GM10266 (cell line): ENCODE results near the gene KLF16.
A peak's percentile ranks its signal among the peaks of the same experiment; 100 is the strongest.

Experiments
- DNase-seq: peaks from one replicate; pipeline ENCODE4 v3.0.0; 2012; ENCODE audit errors: extremely low spot score
- CTCF ChIP-seq: IDR thresholded peaks from 2 replicates; pipeline ENCODE4 v1.5.1; 2012; ENCODE audit warnings: mild to moderate bottlenecking, low read depth; ENCODE audit not compliant: control insufficient read depth, insufficient read depth; ENCODE audit errors: missing control alignments

Gene KLF16

GRCh38 chr19:1825909-1826556 lies 37.3 kb downstream of the KLF16 start:
- TF ChIP-seq CTCF = peak; percentile 89
- peak; percentile 97 for DNase-seq

GRCh38 chr19:1824252-1824622 lies 39.1 kb downstream of the KLF16 start:
- no peak for TF ChIP-seq CTCF
- no peak for DNase-seq

DNA sequence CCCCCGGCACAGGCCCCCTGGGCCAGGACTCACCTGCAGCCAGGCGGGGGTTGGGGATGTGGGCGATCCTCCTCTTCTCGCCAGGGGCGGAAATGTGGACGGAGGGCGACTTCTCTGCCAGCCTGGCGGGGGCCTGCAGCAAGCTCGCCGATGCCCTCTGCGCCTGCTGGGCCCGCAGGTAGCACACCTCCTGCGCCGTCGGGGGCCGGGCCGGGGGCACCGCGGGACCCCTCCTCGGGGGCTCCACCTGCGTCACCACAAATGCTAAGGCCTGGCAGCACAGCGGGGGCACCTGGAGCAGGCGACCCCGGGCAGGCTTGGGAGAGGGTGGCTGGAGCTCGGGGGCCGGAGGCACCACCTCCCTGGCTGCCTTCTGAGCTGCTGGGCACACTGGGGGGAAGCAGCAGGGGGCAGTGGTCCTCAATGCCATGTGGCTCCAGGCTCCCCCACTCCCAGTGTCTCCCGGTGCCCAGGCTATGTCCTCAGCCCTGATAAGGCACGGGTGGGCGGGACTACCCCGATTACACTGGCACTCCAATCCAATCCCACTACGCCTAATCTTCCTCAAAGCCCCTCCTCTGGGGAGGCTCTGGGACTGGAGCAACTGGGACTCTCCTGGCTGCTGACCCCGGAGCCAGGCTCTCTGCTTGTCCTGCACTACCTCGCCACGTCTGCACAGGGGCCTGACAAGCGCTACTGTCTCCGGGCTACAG lies 39.7 kb downstream of the KLF16 start:
- no peak for TF ChIP-seq CTCF
- DNase-seq = no peak

DNA sequence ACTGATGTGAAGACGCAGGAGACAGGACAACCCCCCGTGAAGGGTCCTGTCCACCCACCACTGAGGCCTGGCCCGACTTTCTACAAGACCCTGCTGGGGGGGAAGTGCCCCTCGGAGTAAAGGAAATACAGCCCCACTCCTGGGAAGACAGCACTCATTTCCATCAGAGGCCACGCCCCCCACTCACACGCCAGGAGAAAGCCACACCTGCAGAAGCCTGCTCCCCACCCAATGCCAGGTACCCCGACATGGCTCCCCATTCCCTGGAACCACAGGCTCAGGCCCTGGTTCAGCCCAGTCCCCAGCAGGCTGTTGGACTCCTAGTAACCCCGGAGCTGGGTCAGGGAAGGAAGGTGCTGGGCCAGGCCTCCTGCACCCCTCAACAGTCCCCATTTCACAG lies 40.4 kb downstream of the KLF16 start:
- TF ChIP-seq CTCF = no peak
- DNase-seq = no peak

DNA sequence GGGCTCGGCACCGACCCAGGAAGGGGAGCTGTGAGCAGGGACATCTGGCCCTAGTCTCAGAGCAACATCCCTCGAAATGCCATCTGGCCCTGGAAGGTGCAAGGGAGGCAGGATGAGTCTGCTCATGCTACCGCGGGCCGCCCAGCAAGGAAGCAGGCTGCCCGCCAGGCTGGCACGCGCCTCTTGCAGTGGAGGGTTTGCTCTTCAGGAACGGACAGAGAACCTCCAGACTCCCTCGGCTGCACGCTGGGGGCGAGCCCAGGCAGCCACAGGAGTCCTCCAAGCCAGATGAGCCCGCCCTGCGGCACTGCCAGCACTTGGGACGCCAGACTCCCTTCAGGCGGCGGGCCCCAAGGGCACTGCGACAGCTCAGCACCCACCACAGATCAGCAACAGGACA lies 41.2 kb downstream of the KLF16 start:
- no peak for TF ChIP-seq CTCF
- no peak for DNase-seq

GRCh38 chr19:1819341-1820255 lies 43.8 kb downstream of the KLF16 start:
- TF ChIP-seq CTCF = no peak
- no peak for DNase-seq
